Panc1 (cell line): Measurements from ENCODE around the gene MVP. TPM values are rescaled to one million over a fixed set of nuclear protein-coding genes. Genes with fewer than 3 reads are reported as not detected.

Source experiments
- ATAC-seq: fragments of 200-7000 bp; cut with Tn5 transposase; 2 replicates; pipeline ENCODE4 v1.9.1; 2020; ENCODE audit warnings: mild to moderate bottlenecking, moderate library complexity
- BruUV-seq: library from RNA; stranded (reverse); fragments of 400-500 nt; replicated peaks from 2 replicates; lab custom pipeline; 2021; lab: Mats Ljungman, UMichigan
- CTCF ChIA-PET: fragments of 300-600 bp; sonication (Branson Sonifier 250); formaldehyde crosslinking; loops from one replicate; lab custom pipeline; 2022; ENCODE audit warnings: antibody characterized with exemption; lab: Charles Lee
- POLR2A ChIA-PET: fragments of 300-600 bp; sonication (Branson Sonifier 250); formaldehyde crosslinking; loops from one replicate; lab custom pipeline; 2022; ENCODE audit warnings: antibody characterized with exemption; lab: Charles Lee
- DNase-seq: peaks from one replicate; pipeline ENCODE4 v3.0.0-alpha.2; 2010; ENCODE audit warnings: low read depth, low spot score
- H3K27ac ChIP-seq: 2 replicates; pipeline ENCODE4 v1.5.1; 2011; ENCODE audit warnings: mild to moderate bottlenecking, low read length, inconsistent platforms
- H3K27me3 ChIP-seq: fragments of 200-500 bp; sonication (Bioruptor generic); 2 replicates; pipeline ENCODE4 v1.6.0; 2014; ENCODE audit warnings: low read length, inconsistent platforms; ENCODE audit not compliant: control insufficient read depth, insufficient read depth
- H3K36me3 ChIP-seq: fragments of 200-500 bp; sonication (Bioruptor generic); 2 replicates; pipeline ENCODE4 v1.5.1; 2014; ENCODE audit warnings: inconsistent platforms, mild to moderate bottlenecking, low read length, moderate library complexity; ENCODE audit not compliant: control insufficient read depth, insufficient read depth
- H3K4me1 ChIP-seq: 2 replicates; pipeline ENCODE4 v1.5.1; 2011; ENCODE audit warnings: inconsistent platforms, mild to moderate bottlenecking, low read length, moderate library complexity; ENCODE audit not compliant: control insufficient read depth, insufficient read depth
- H3K4me3 ChIP-seq, 2 experiments: 2 replicates each; pipeline ENCODE4 v1.5.1; 2011 to 2012; ENCODE audit warnings: low read depth in 2 of 2, low read length in 2 of 2, mild to moderate bottlenecking in 2 of 2, inconsistent platforms in 1 of 2, moderate library complexity in 1 of 2
- H3K9me3 ChIP-seq: fragments of 200-500 bp; sonication (Bioruptor generic); 2 replicates; pipeline ENCODE4 v1.5.1; 2014; ENCODE audit warnings: low read depth, mild to moderate bottlenecking, inconsistent platforms, low read length, moderate library complexity; ENCODE audit not compliant: control insufficient read depth, insufficient read depth
- CTCF ChIP-seq: fragments of 450-650 bp; IDR thresholded peaks from 2 replicates; pipeline ENCODE4 v1.5.1; 2017; ENCODE audit warnings: mild to moderate bottlenecking
- POLR2AphosphoS5 ChIP-seq: IDR thresholded peaks from 2 replicates; pipeline ENCODE4 v1.6.1; 2012; ENCODE audit warnings: mild to moderate bottlenecking, low read depth, low read length, moderate library complexity
- REST ChIP-seq, 2 experiments: IDR thresholded peaks; 2 replicates each; pipeline ENCODE4 v1.6.1; 2011 to 2012; ENCODE audit warnings: low read depth in 2 of 2, control low read depth in 1 of 2, low read length in 1 of 2, mild to moderate bottlenecking in 1 of 2, moderate library complexity in 1 of 2; ENCODE audit not compliant: insufficient read depth in 1 of 2
- SIN3A ChIP-seq: IDR thresholded peaks from 2 replicates; pipeline ENCODE4 v1.6.1; 2012; ENCODE audit warnings: low read depth, mild to moderate bottlenecking, low read length, moderate library complexity, borderline replicate concordance; ENCODE audit not compliant: insufficient read depth
- TCF7L2 ChIP-seq: IDR thresholded peaks from 2 replicates; pipeline ENCODE4 v1.6.1; 2011; ENCODE audit warnings: mild to moderate bottlenecking, low read depth, low read length, inconsistent platforms
- in situ Hi-C: cut with HindIII; loops from 2 replicates; pipeline ENCODE4 v1.10.0; 2016; ENCODE audit warnings: low sequenced_read_pairs, low pct_unique_long_range_greater_than_20kb
- intact Hi-C: fragments of 100-400 bp; cut with micrococcal nuclease; formaldehyde crosslinking; loops from one replicate; pipeline ENCODE4 v1.10.0; 2022; ENCODE audit not compliant: unreplicated experiment
- total RNA-seq: library from RNA; stranded (reverse); gene quantifications from one replicate; pipeline ENCODE4 v1.2.1, GENCODE V29; 2021; ENCODE audit not compliant: unreplicated experiment

Gene MVP
- total RNA-seq, 1 experiment from 2014 or later = 107 TPM

GRCh38 chr16:29862383-29862883 lies 42.2 kb downstream of the MVP start:
- ATAC-seq (peak; percentile 35), DNase-seq (no peak)
- Histone ChIP-seq H3K36me3 (no peaks in the 10 kb centered on the region), H3K9me3 (no peaks in the 10 kb centered on the region), H3K4me3 (peak overlapping the region; percentile 75 to 81), H3K4me1 (no peaks in the 10 kb centered on the region), H3K27ac (peak overlapping the region; percentile 51), H3K27me3 (no peaks in the 10 kb centered on the region)
- ChIA-PET CTCF (interaction anchor here (0.7 kb wide), 1 partner anchor 170 kb away, joined by 7 read pairs; no protein-coding TSS in a partner anchor), POLR2A (no interaction called here)
- TF ChIP-seq REST (IDR thresholded peaks at IDR 0.05; ENCODE audit: insufficient read depth in 1 of 2, low read depth in 2 of 2, low read length in 1 of 2) = no peak
- TF ChIP-seq TCF7L2 = no peak
- no peak for TF ChIP-seq POLR2AphosphoS5
- TF ChIP-seq SIN3A = no peak
- TF ChIP-seq CTCF = no peak
- no TSS peak for BruUV-seq
- in situ Hi-C loops = no loop called here
- intact Hi-C loops = no loop called here

GRCh38 chr16:29862884-29863668 lies 42.8 kb downstream of the MVP start, which contains the start of gene CDIPT:
TSS of gene CDIPT (minus strand) at chr16:29863226. CDS start at chr16:29862857, 369 bp downstream.
- H3K9me3 ChIP-seq = no peaks in the 10 kb centered on the region
- no peaks in the 10 kb centered on the region for H3K36me3 ChIP-seq
- H3K4me1 ChIP-seq = no peaks in the 10 kb centered on the region
- H3K27ac ChIP-seq = peak within 1 kb of the TSS; percentile 98
- H3K27me3 ChIP-seq = no peaks in the 10 kb centered on the region
- POLR2A ChIA-PET = no interaction called here
- intact Hi-C loops = no loop called here
- TF ChIP-seq CTCF (peak; percentile 87), TCF7L2 (peak; percentile 93), POLR2AphosphoS5 (peak; percentile 64), REST (IDR thresholded peaks at IDR 0.05; ENCODE audit: insufficient read depth in 1 of 2, low read depth in 2 of 2, low read length in 1 of 2) (peak in 1 of 2 experiments; percentile 63; a peak in 1 of 4 replicates), SIN3A (peak; percentile 26; the same call in 1 of the 2 replicates)
- in situ Hi-C loops = no loop called here
- BruUV-seq = TSS peak; percentile 93
- ATAC-seq (peak; percentile 99), DNase-seq (peak; percentile 92)
- CTCF ChIA-PET = interaction anchor here (0.7 to 1.0 kb wide), 2 partner anchors 15 to 169 kb away, joined by 3 to 7 read pairs; no protein-coding TSS in a partner anchor
- H3K4me3 ChIP-seq = peak within 1 kb of the TSS; percentile 75 to 81
